NCI-H128 (cell line): ENCODE results near the gene NPLOC4.
"Not testable (repeated sequence)": the region's sequence is repeated elsewhere in the genome, so short reads cannot be mapped to it uniquely, and the experiment has no call there.

Source experiments
- DNase-seq: peaks from one replicate; lab custom pipeline; 2025; ENCODE audit not compliant: unreplicated experiment; lab: John Stamatoyannopoulos, UW

NPLOC4 gene

DNA sequence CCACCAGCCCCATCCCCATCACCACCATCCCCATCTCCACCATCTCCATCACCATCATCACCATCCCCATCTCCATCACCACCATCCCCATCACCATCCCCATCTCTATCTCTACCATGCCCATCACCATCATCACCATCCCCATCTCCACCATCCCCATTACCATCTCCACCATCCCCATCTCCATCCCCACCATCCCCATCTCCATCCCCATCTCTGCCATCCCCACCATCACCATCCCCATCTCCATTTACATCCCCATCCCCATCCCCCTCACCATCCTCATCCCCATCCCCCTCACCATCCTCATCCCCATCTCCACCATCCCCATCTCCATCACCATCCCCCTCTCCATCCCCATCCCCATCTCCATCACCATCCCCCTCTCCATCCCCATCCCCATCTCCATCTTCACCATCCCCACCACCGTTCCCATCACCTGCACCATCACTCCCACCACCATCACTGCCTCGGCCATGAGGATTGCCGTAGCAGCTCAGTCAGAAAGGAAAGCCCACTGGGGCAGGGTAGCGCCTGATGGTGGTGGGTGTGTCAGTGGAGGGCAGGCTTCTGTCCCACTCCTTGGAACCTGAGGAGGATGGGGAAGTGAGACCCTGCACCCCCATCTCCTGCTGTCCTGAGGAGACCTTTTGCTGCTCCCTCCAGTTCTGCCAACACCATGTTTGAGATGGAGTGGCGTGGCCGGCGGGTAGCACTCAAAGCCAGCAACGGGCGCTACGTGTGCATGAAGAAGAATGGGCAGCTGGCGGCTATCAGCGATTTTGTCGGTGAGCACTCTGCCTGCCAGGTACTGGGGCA lies 101.2 kb downstream of the NPLOC4 start:
- DNase-seq, result no peak

DNA sequence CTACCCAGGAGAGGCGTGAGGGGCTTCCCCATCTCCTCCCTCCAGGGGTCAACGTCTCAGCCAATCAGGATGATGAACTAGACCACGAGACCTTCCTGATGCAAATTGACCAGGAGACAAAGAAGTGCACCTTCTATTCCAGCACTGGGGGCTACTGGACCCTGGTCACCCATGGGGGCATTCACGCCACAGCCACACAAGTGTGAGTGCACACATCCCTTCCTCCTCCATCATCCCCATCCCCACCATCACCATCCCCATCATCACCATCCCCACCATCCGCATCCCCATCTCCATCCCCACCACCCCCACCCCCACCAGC lies 101.9 kb downstream of the NPLOC4 start:
- DNase-seq, result no peak

DNA sequence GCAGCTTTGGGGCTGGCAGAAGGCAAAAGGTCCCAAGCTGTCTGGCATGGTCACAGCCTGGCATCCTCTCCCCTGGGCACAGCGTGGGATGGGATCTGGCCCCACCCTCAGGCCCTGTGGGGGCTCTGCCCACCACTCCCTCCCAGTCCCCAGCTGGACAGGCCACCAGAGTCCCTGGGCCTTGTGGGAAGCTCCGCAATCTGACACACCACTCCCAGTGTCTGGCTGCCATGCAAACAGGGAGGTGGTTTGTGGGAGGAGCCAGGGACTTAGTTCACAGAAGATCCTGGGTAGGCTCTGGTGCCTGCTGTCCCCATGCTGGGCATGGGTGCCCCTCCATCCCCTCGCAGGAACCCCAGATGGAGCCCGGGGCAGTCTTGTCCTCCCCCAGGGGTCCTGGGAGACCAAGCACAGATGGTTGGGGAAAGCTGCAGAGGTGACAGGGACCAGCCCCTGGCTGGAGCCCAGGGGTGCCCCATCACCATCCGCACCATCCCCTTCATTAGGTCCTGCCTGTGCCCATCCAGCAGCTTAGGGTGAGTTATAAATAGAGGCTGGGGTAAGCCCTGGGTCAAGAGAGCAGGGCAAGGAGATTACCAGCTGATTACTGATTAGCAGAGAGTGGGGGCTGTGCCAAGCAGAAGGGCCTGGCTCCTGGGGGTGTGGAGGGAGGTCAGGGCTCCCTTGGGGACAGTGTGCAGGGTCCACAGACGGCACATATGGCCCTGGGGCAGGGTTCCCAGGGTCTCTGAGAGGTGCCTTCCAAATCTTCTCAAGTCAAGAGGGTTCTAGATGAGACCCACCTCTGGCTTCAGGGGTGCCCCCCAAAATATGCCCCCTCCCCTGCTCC lies 102.5 kb downstream of the NPLOC4 start:
- DNase-seq, result no peak

DNA sequence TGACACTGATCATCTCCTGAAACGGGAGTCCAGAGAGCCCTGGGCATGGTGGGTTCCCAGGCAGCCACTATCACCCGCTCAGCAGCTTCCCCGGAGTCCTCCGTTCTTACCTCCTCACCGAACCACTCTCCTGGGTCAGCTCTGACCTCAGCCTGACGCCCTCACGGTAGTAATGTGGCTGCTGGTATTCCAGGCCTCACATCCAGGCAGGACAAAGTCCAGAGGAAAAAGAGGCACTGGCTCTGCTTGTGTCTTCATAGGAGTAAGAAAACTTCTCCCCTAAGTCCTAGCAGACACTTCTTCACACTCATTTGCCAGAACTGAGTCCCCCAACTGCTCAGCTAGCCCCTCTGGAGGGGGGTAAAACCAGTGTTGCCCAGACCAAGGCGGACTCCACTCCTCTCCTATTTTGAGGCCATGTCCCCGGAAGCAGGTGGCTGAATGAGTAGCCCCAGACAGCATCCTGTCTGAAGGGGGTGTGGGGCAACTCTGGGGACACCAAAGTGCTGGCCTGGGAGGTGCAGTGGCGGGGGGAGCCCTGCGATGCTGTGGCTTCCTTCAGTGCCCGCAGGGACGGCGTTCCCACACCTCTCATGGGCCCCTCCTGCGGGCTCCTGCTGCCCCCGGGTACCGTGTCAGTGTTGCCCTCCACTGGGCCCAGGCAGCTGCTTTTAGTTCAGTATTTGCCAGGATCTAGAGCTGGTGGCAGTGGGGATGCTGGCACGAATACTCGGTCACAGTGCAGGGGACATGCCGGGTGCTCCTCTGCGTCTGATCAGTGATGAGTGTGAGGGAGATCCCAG lies 103.4 kb downstream of the NPLOC4 start:
- no peak for DNase-seq

DNA sequence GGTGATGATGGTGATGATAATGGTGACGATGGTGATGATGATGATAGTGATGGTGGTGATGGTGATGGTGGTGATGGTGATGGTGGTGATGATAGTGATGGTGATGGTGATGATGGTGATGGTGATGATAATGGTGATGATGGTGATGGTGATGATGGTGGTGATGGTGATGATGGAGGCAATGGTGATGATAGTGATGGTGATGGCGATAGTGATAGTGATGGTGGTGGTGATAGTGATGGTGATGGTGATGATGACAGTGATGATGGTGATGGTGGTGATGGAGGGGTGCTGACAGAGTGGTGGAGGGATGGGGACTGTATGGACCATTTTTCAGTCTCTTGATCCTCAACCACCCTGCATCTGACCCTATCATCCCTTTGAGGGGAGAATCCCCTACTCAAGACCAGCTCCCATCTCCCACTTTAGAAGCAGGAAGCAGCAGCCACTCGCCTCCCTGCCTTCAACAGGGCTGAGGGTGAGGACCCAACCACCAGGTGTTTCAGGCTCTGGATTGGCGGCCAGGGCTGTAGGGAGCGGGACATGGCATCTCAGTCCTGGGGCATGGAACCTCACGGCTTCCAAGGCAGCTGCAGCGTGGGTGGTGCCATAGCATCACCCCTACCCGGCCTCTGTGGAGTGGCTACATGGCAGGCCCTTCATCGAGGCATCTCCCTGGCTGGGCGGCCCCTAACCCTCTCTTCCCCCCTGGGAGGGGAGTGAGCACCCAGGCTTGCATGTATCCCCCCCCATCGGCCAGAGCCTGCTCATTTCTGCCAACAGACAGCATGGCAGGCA lies 104.2 kb downstream of the NPLOC4 start:
- no peak for DNase-seq

DNA sequence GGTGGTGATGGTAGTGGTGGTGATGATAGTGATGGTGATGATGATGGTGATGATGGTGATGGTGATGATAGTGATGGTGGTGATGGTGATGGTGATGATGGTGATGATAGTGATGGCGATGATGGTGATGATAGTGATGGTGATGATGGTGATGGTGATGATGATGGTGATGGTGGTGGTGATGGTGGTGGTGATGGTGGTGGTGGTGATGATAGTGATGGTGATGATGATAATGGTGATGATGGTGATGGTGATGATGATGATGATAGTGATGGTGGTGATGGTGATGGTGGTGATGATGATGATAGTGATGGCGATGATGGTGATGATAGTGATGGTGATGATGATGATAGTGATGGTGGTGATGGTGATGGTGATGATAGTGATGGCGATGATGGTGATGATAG lies 104.9 kb downstream of the NPLOC4 start:
- not testable (repeated sequence) for DNase-seq

DNA sequence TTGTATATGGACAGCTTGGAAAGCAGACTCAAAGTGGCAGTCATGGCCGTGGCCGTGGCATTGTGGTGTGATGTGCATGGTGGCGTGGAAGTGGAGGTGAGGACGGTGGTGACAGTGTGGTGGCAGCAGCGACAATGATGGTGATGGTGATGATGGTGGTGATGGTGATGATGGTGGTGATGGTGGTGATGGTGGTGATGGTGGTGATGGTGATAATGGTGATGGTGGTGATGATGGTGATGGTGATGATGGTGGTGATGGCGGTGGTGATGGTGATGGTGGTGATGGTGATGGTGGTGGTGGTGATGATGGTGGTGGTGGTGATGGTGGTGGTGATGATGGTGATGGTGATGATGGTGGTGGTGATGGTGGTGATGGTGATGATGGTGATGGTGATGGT lies 105.9 kb downstream of the NPLOC4 start:
- DNase-seq, result not testable (repeated sequence)

DNA sequence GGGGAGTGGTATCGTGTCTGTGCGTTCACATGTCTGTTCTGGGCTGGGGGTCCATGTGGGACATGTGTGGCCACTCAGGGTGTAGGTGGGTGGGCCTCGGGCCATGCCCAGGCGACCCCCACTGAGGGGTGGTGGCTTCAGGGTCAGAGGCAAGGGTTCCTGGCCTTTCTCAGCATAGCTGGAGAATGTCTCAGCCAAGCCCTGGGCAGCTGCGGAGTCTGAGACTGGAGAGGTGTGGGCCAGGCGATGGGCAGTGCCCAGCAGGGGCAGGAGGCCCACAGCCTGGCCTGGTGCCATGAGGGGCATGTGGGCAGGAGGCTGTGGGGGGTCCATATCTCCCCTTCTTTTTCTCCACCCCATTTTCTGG lies 107.5 kb downstream of the NPLOC4 start:
- DNase-seq, result no peak

DNA sequence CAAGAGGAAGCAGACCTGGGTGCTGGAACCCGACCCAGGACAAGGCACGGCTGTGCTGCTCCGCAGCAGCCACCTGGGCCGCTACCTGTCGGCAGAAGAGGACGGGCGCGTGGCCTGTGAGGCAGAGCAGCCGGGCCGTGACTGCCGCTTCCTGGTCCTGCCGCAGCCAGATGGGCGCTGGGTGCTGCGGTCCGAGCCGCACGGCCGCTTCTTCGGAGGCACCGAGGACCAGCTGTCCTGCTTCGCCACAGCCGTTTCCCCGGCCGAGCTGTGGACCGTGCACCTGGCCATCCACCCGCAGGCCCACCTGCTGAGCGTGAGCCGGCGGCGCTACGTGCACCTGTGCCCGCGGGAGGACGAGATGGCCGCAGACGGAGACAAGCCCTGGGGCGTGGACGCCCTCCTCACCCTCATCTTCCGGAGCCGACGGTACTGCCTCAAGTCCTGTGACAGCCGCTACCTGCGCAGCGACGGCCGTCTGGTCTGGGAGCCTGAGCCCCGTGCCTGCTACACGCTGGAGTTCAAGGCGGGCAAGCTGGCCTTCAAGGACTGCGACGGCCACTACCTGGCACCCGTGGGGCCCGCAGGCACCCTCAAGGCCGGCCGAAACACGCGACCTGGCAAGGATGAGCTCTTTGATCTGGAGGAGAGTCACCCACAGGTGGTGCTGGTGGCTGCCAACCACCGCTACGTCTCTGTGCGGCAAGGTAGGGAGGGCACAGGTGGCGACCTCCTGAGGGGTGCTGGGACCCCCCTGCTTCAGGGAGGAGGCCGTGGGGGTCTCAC lies 108.1 kb downstream of the NPLOC4 start:
- DNase-seq, result no peak

DNA sequence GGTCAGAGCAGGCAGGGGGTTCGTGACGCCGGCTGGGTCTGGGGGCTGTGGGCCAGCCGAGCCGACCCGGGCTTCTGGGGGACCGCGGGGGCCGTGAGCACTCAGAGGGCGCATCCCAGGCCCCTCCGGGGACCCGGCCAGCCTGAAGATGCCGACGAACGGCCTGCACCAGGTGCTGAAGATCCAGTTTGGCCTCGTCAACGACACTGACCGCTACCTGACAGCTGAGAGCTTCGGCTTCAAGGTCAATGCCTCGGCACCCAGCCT lies 108.6 kb downstream of the NPLOC4 start:
- DNase-seq, result no peak

DNA sequence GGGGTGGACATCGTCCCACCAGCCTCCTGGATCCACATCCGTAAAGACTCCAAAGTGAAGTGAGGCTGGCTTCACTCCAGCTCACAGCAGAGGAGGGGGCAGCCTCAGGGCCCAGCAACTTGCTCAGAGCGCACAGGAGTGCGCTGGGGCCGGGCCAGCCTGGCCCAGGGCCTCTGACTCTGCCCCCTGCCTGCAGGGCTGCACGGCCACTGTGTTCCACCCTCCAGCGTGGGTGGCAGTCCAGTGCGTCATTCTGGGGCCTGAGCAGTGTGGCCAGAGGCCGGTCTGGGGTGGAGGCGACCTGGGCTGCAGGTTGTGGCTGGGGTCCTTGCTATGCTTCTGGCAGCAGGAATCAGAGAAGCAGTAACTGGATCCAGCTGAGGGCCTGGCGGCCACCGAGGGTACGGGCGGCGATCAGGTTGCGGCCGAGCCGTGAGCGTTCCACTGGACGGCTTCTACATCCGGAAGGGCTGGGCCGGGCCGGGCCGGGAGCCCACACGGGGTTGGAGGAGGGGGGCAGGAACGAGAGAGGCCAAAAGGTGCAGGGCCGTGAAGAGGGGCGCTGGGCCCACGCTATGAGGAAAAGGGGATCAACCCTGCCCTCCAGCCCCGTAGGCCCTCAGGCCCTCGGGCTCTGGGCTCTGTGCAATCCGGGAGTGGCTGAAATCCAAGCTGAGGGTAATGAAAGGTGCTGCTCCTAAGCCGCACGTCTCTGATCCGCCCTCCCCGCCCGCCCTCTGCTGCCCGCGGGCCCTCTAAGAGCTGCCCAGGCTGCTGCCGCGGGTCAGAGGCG lies 109.1 kb downstream of the NPLOC4 start, which contains the start of gene FSCN2:
Gene FSCN2, plus strand, starts transcription at position 787 of the 793 bp plus-strand sequence. CDS start 155 bp downstream, outside the sequence.
- no peak for DNase-seq

DNA sequence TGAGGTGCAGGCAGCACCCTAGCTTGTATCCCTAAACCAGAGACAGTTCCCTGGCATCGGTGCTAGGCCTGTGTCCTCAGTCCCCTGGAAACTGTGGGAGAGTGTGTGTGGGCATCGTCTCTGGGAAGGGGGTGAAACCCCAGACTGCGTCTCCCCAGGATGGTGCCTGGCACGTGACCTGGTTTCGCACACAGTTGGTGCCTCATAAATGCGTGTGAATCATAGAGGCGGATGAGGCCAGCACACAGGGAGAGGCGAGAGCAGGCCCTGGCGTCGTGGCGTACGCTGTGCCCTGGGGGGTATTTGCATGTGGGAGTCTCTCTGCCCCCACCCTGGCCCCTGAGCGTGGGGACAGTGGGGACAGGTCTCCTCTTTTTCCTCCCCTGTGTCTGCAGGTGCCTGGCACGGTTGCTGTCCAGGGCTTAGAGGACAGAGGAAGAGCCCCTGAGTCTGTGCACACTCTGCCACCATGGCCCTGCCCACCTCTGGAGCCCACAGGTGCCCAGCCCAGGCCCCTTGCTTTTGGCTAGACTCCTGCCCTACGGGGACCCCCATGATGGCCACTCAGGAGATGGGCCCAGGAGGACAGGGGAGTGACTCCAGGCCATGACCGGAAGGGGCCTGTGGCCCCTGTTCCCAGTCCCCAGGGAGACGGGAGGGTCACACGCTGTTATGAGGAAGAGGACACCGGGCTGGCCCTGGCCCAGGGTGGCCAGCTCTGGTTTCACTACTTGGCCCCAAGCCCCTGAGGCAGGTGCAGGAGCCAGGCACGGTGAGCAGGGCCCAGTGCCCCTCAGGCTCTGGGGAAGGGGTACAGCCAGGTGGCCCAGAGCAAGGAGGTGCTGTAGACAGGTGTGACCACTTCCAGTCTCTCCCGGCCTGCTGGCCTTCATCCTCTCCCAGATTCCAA lies 110.0 kb downstream of the NPLOC4 start:
- DNase-seq, result no peak

DNA sequence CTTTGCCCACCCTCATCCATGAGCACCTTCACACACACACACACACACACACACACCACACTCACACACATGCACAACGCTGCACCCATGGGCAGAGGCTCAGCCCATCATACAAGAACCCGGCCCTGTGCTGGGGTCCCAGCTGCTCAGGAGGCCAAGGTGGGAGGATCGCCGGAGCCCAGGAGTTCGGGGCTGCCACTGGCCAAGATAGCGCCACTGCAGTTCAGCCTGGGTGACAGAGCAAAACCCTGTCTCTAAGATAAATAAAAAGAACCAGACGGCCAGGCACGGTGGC lies 112.1 kb downstream of the NPLOC4 start:
- DNase-seq, result no peak

DNA sequence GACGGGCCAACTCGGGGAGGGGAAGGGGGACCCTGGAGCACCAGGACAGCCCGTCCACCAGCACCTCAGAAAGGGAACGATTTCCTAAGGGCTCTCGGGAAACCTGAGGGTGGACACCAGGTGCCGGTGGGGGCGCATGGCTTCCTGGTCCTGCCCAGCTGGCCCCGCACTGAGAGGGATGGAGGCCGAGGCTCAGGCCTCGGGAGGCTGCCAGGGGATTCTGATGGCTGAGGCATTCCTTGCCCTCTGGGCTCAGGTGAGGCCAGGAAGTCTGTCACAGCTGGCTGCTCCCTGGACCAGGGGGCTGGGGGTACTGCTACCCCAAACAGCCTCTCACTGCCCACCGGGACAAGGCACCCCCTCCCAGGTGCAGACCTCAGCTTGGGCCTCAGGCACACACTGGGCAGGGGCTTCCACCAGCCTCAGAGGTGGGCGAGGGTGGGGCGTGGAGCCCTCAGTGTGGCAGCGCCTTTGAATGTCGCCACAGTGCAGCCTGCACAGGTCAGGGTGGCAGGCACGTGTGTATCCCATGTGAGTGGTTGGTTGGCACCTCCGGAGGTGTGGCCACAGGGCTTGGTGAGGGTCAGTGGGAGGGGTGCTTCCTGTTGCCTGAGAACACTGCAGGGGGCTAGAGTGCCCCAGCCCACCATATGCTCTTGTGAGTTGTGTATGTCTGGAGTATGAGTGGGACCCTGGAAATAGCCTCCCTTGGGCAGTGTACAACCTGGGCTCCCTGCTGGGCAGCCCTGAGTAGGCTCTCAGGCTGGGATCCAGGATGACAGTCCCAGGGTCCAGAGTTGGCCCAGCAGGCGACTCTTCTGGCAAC lies 112.7 kb downstream of the NPLOC4 start:
- DNase-seq, result no peak

DNA sequence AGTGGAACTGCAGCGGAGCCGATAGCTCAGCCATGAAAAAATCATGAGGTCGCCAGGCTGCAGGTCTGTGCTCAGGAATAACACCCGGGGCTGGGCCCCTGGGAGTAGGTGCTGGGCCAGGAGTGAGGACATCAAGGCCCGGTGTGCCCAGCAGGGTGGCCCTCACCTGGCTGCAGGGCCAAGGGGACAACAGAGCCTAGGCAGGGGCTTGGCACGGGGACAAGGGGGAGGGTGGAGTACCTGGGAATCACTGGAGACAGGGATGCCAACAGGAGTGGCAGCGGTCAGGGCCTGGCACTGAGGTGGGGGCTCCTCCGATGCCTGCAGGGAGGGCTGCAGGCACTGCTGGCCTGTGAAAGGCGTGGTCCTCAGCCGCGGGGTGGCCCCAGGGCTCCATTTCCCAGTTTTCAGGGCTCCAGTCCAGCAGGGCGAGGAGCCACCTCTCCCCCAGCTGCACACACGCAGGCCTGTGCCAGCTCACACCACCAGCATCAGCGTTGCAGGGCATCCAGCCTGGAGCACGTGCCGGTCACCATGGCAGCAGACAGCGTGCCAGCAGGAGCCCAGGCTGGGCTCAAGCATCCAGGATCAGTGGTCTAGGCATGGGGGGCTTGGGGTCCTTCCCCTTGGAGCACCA lies 113.4 kb downstream of the NPLOC4 start:
- no peak for DNase-seq

DNA sequence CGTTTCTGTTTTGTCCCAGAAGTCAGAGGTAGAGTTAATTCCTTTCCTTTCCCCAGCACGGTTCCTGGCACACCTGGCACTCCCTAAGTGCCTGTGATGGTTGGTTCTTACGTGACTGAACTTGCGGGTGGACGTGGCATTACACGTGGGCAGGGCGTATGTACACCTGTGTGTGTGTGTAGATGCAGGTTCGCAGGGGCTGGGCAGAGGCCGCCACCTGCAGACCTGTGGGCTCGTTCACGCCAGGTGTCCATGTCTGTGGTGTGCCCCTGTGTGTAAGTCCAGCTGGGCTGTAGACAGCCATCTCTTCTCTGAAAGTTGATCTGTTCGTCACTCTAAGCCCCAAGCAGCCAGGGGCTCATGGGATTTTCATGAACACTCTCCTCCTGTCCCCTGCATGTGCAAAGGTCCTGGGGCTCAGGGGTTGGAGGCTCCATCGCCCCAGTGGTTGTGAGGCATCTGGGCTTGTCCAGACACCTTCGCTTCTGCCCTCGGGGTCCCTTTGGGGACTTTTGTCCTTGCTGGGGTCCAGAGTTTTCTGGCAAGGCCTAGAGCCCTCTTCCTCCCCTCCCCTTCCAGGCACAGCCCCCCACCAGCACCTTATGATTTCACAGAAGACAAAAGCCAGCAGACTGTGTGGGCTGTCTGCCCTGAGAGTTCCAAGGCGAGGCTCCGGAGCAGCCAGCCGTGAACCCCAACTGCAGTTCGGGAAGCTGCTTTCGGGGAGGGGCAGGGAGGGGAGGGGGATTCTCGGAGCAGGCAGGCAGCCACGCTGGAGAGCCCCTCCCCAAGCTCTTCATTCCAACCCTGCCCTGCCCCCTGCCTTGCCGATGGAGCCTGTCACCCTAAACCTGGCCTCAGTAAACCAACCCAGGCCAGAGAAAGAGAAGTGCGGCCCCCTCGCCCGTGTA lies 114.2 kb downstream of the NPLOC4 start:
- no peak for DNase-seq
